SK-N-SH (cell line): ENCODE results near the gene FLYWCH2. TPM values are rescaled to one million over a fixed set of nuclear protein-coding genes. Genes with fewer than 3 reads are reported as not detected.

Source experiments
- CTCF ChIA-PET: fragments of 300-600, 350-600 bp; formaldehyde crosslinking; extraction: SDS; loops from one replicate; lab custom pipeline; 2021; lab: Yijun Ruan, JAX
- POLR2A ChIA-PET: fragments of 350-600 bp; sonication (Branson Sonifier 250); formaldehyde crosslinking; extraction: SDS; loops from one replicate; lab custom pipeline; 2020; ENCODE audit warnings: antibody characterized with exemption, inconsistent platforms; lab: Yijun Ruan, JAX
- DNase-seq: peaks from one replicate; pipeline ENCODE4 v3.0.0; 2012
- H2AFZ ChIP-seq: fragments of 200-600 bp; sonication (generic); 2 replicates; pipeline ENCODE4 v1.8.1; 2016; ENCODE audit warnings: antibody characterized with exemption, mild to moderate bottlenecking, low read depth
- H3F3A ChIP-seq: fragments of 200-600 bp; sonication (generic); replicated peaks from 2 replicates; pipeline ENCODE3; 2016; ENCODE audit warnings: antibody characterized with exemption, mild to moderate bottlenecking; ENCODE audit not compliant: insufficient read depth
- H3K27ac ChIP-seq, 2 experiments: fragments of 200-500 bp in 1 of 2; fragments of 200-600 bp in 1 of 2; sonication (Bioruptor generic) in 1 of 2; sonication (generic), shearing (Covaris generic) in 1 of 2; 2 replicates each; pipeline versions ENCODE4 v1.5.1 to v1.6.1; 2014 to 2016; ENCODE audit warnings: low read depth in 2 of 2, inconsistent platforms in 1 of 2, low read length in 1 of 2, mild to moderate bottlenecking in 1 of 2, mixed read lengths in 1 of 2
- H3K27me3 ChIP-seq: fragments of 200-600 bp; sonication (generic), shearing (Covaris generic); 2 replicates; pipeline ENCODE4 v1.6.1; 2016; ENCODE audit warnings: mixed run types; ENCODE audit not compliant: insufficient read depth
- H3K36me3 ChIP-seq, 2 experiments: fragments of 200-500 bp in 1 of 2; fragments of 200-600 bp in 1 of 2; sonication (Bioruptor generic) in 1 of 2; sonication (generic) in 1 of 2; replicated peaks in 1 of 2; 2 replicates each; pipeline versions ENCODE3 to v1.5.1; 2014 to 2016; ENCODE audit warnings: low read length in 1 of 2, mild to moderate bottlenecking in 1 of 2; ENCODE audit not compliant: insufficient read depth in 2 of 2, control insufficient read depth in 1 of 2
- H3K4me1 ChIP-seq, 2 experiments: fragments of 200-500 bp in 1 of 2; fragments of 200-600 bp in 1 of 2; sonication (Bioruptor generic) in 1 of 2; sonication (generic), shearing (Covaris generic) in 1 of 2; 2 replicates each; pipeline versions ENCODE4 v1.5.1 to v1.6.1; 2014 to 2016; ENCODE audit warnings: low read depth in 1 of 2, low read length in 1 of 2, mixed run types in 1 of 2; ENCODE audit not compliant: insufficient read depth in 2 of 2, control insufficient read depth in 1 of 2
- H3K4me2 ChIP-seq: fragments of 200-600 bp; sonication (generic), shearing (Covaris generic); 2 replicates; pipeline ENCODE4 v1.6.1; 2017; ENCODE audit warnings: mixed run types
- H3K4me3 ChIP-seq, 2 experiments: fragments of 200-500 bp in 1 of 2; fragments of 200-600 bp in 1 of 2; sonication (Bioruptor generic) in 1 of 2; sonication (generic), shearing (Covaris generic) in 1 of 2; 2 replicates each; pipeline versions ENCODE4 v1.5.1 to v1.8.1; 2014 to 2016; ENCODE audit warnings: low read depth in 2 of 2, inconsistent platforms in 1 of 2, low read length in 1 of 2, mild to moderate bottlenecking in 1 of 2, mixed read lengths in 1 of 2, moderate library complexity in 1 of 2
- H3K79me2 ChIP-seq: fragments of 200-600 bp; sonication (generic); 2 replicates; pipeline ENCODE4 v1.8.1; 2017; ENCODE audit warnings: mild to moderate bottlenecking; ENCODE audit not compliant: insufficient read depth
- H3K9ac ChIP-seq: fragments of 200-600 bp; sonication (generic); 2 replicates; pipeline ENCODE4 v1.6.1; 2017; ENCODE audit warnings: mixed run types
- H3K9me2 ChIP-seq: fragments of 200-600 bp; sonication (generic); 2 replicates; pipeline ENCODE4 v1.6.1; 2017; ENCODE audit warnings: mixed run types
- H3K9me3 ChIP-seq: fragments of 200-600 bp; sonication (generic); 2 replicates; pipeline ENCODE4 v1.6.1; 2017; ENCODE audit warnings: mixed run types, mild to moderate bottlenecking, moderate library complexity
- H4K20me1 ChIP-seq: fragments of 200-600 bp; sonication (generic); 2 replicates; pipeline ENCODE4 v1.6.1; 2017; ENCODE audit warnings: mild to moderate bottlenecking, mixed run types; ENCODE audit not compliant: insufficient read depth
- CHD2 ChIP-seq: fragments of 150-350 bp; IDR thresholded peaks from 2 replicates; pipeline ENCODE4 v1.6.1; 2018; ENCODE audit warnings: low read length; ENCODE audit not compliant: partially characterized antibody
- ELF1 ChIP-seq: IDR thresholded peaks from 2 replicates; pipeline ENCODE4 v1.4.0; 2012
- EP300 ChIP-seq, 2 experiments: IDR thresholded peaks; 2 replicates each; pipeline versions ENCODE4 v1.4.0 to v1.6.1; 2012; ENCODE audit warnings: borderline replicate concordance in 1 of 2, low read depth in 1 of 2, low read length in 1 of 2
- EZH2phosphoT487 ChIP-seq: fragments of 200-600 bp; sonication (generic); IDR thresholded peaks from 2 replicates; pipeline ENCODE4 v1.6.1; 2017; ENCODE audit warnings: low read depth, mixed run types, mild to moderate bottlenecking, antibody characterized with exemption, moderate library complexity, borderline replicate concordance
- FOSL2 ChIP-seq: IDR thresholded peaks from 2 replicates; pipeline ENCODE4 v1.4.0; 2012; ENCODE audit warnings: low read depth, mild to moderate bottlenecking, moderate library complexity, borderline replicate concordance
- FOXM1 ChIP-seq: IDR thresholded peaks from 2 replicates; pipeline ENCODE4 v1.4.0; 2012; ENCODE audit warnings: low read depth, mild to moderate bottlenecking
- GABPA ChIP-seq: IDR thresholded peaks from 2 replicates; pipeline ENCODE4 v1.4.0; 2012; ENCODE audit warnings: low read depth, mild to moderate bottlenecking
- JUND ChIP-seq: IDR thresholded peaks from 2 replicates; pipeline ENCODE4 v1.4.0; 2012
- MAX ChIP-seq: IDR thresholded peaks from 2 replicates; pipeline ENCODE4 v1.4.0; 2012; ENCODE audit warnings: low read depth
- NFIC ChIP-seq: IDR thresholded peaks from 2 replicates; pipeline ENCODE4 v1.4.0; 2012; ENCODE audit warnings: borderline replicate concordance
- NRF1 ChIP-seq: IDR thresholded peaks from 2 replicates; pipeline ENCODE4 v1.6.1; 2012; ENCODE audit warnings: low read depth, mild to moderate bottlenecking, low read length
- PBX3 ChIP-seq: IDR thresholded peaks from 2 replicates; pipeline ENCODE4; 2012
- RCOR1 ChIP-seq: fragments of 150-350 bp; IDR thresholded peaks from 2 replicates; pipeline ENCODE4 v1.6.1; 2017; ENCODE audit warnings: antibody characterized with exemption, low read length
- REST ChIP-seq: IDR thresholded peaks from 2 replicates; pipeline ENCODE4 v1.6.1; 2012; ENCODE audit warnings: mild to moderate bottlenecking, low read depth, low read length, moderate library complexity
- RFX5 ChIP-seq: IDR thresholded peaks from 2 replicates; pipeline ENCODE4 v1.6.1; 2012; ENCODE audit warnings: mild to moderate bottlenecking, improper control_type of control experiment, low read length
- RXRA ChIP-seq: IDR thresholded peaks from 2 replicates; pipeline ENCODE4 v1.4.0; 2012; ENCODE audit warnings: low read depth, mild to moderate bottlenecking, borderline replicate concordance
- SIN3A ChIP-seq: IDR thresholded peaks from 2 replicates; pipeline ENCODE4 v1.6.1; 2012; ENCODE audit warnings: low read depth, mild to moderate bottlenecking, low read length, moderate library complexity, borderline replicate concordance
- TAF1 ChIP-seq: IDR thresholded peaks from 2 replicates; pipeline ENCODE4 v1.6.1; 2012; ENCODE audit warnings: low read depth, mild to moderate bottlenecking, low read length, moderate library complexity, borderline replicate concordance
- TCF12 ChIP-seq: IDR thresholded peaks from 2 replicates; pipeline ENCODE4 v1.4.0; 2012
- TEAD4 ChIP-seq: IDR thresholded peaks from 2 replicates; pipeline ENCODE4 v1.4.0; 2012; ENCODE audit warnings: mild to moderate bottlenecking, borderline replicate concordance; ENCODE audit not compliant: insufficient read depth
- USF1 ChIP-seq: IDR thresholded peaks from 2 replicates; pipeline ENCODE4 v1.4.0; 2012; ENCODE audit warnings: low read depth, borderline replicate concordance
- USF2 ChIP-seq: fragments of 150-350 bp; IDR thresholded peaks from 2 replicates; pipeline ENCODE4 v1.6.1; 2017; ENCODE audit warnings: antibody characterized with exemption, low read length, low read depth, borderline replicate concordance
- YY1 ChIP-seq: IDR thresholded peaks from 2 replicates; pipeline ENCODE4 v1.4.0; 2012; ENCODE audit warnings: low read depth, mild to moderate bottlenecking
- ZBTB33 ChIP-seq: IDR thresholded peaks from 2 replicates; pipeline ENCODE4 v1.4.0; 2012; ENCODE audit warnings: low read depth, borderline replicate concordance
- WGBS: methylation state at CpG from one replicate; pipeline ENCODE4 v1.1.6; 2017; ENCODE audit warnings: low lambda C conversion rate; 5-methylcytosine and 5-hydroxymethylcytosine counted together
- polyA plus RNA-seq, 3 experiments: library from polyadenylated mRNA; depleted of rRNA; stranded (reverse); fragments of >200 nt; gene quantifications; 2 replicates each; pipeline ENCODE4 v1.2.3, GENCODE V29; 2012

Gene FLYWCH2
- polyA plus RNA-seq, 1 of the 3 experiments (the other 2 are of a cell fraction), result 64.8 TPM

- no peaks in the 10 kb centered on the region for H3K9me3 ChIP-seq
- CTCF ChIA-PET, result interaction anchor here (0.9 to 2.2 kb wide), 4 partner anchors 9 to 127 kb away, joined by 3 to 6 read pairs (median 5); no protein-coding TSS in a partner anchor
- H3K79me2 ChIP-seq, result peaks cover 3% of the 10 kb centered on the region; the same call in 1 of the 2 replicates
- peak overlapping the region; percentile 98 for H3K4me2 ChIP-seq
- H3K9me2 ChIP-seq, result no peaks in the 10 kb centered on the region
- H3K36me3 ChIP-seq, result peaks cover 0 to 2% of the 10 kb centered on the region in 2 experiments
- DNase-seq, result peak; percentile 89
- POLR2A ChIA-PET, result interaction anchor here (1.0 kb wide), 1 partner anchor 22 kb away, joined by 3 read pairs; no protein-coding TSS in a partner anchor
- no peaks in the 10 kb centered on the region for H3K27me3 ChIP-seq
- H3K4me1 ChIP-seq, result peaks cover 6 to 8% of the 10 kb centered on the region in 2 experiments; a peak in 2 of 4 replicates
- H3K4me3 ChIP-seq, result peak overlapping the region; percentile 73 to 95
- no peaks in the 10 kb centered on the region for H4K20me1 ChIP-seq
- H3F3A ChIP-seq, result peaks cover 20% of the 10 kb centered on the region
- H3K27ac ChIP-seq, result peak overlapping the region; percentile 72 to 87
- peak overlapping the region; percentile 77; the same call in 1 of the 2 replicates for H2AFZ ChIP-seq
- WGBS, result 1% methylated on average over 45 of the region's 62 CpGs
- peak overlapping the region; percentile 88 for H3K9ac ChIP-seq
- no peak for TF ChIP-seq SIN3A
- peak; percentile 28; the same call in 1 of the 2 replicates for TF ChIP-seq ELF1
- TF ChIP-seq GABPA, result no peak
- TF ChIP-seq CHD2, result peak; percentile 55
- TF ChIP-seq EP300 (IDR thresholded peaks at IDR 0.05; ENCODE audit: borderline replicate concordance in 1 of 2, low read depth in 1 of 2, low read length in 1 of 2), result no peak
- TF ChIP-seq RCOR1, result no peak
- no peak for TF ChIP-seq PBX3
- TF ChIP-seq MAX, result peak; percentile 70; the same call in 1 of the 2 replicates
- no peak for TF ChIP-seq RFX5
- no peak for TF ChIP-seq RXRA
- TF ChIP-seq JUND, result no peak
- TF ChIP-seq NRF1, result no peak
- TF ChIP-seq USF1, result no peak
- no peak for TF ChIP-seq USF2
- peak; percentile 52 for TF ChIP-seq TAF1
- TF ChIP-seq ZBTB33, result no peak
- TF ChIP-seq FOSL2, result no peak
- no peak for TF ChIP-seq NFIC
- no peak for TF ChIP-seq FOXM1
- no peak for TF ChIP-seq TEAD4
- TF ChIP-seq TCF12, result no peak; the same call in 1 of the 2 replicates
- peak; percentile 83 for TF ChIP-seq YY1
- TF ChIP-seq EZH2phosphoT487, result no peak
- no peak; the same call in 1 of the 2 replicates for TF ChIP-seq REST
These were observed 21.3 kb downstream of the FLYWCH2 start for GRCh38 chr16:2904100-2904921.
